Testis (tissue), 2 donors: ENCODE data around the gene PRKAR2B.

Experiments
- POLR2A ChIP-seq: fragments of 450-650 bp; IDR thresholded peaks from one replicate; pipeline ENCODE4 v1.6.1; 2017; ENCODE audit warnings: antibody characterized with exemption, mild to moderate bottlenecking, moderate library complexity
- TF ChIP-seq, protein P1 (sequence below), 3 experiments: fragments of 450-650 bp in 2 of 3; fragments of 200-600 bp in 1 of 3; sonication (generic) in 1 of 3; IDR thresholded peaks; one replicate each; pipeline ENCODE4 v1.5.1; 2016 to 2019; ENCODE audit warnings: antibody characterized with exemption in 3 of 3, mild to moderate bottlenecking in 2 of 3, moderate library complexity in 1 of 3

GRCh38 chr7:107209565-107209964 is 165.1 kb downstream of the PRKAR2B start:
- TF ChIP-seq, protein P1, sequence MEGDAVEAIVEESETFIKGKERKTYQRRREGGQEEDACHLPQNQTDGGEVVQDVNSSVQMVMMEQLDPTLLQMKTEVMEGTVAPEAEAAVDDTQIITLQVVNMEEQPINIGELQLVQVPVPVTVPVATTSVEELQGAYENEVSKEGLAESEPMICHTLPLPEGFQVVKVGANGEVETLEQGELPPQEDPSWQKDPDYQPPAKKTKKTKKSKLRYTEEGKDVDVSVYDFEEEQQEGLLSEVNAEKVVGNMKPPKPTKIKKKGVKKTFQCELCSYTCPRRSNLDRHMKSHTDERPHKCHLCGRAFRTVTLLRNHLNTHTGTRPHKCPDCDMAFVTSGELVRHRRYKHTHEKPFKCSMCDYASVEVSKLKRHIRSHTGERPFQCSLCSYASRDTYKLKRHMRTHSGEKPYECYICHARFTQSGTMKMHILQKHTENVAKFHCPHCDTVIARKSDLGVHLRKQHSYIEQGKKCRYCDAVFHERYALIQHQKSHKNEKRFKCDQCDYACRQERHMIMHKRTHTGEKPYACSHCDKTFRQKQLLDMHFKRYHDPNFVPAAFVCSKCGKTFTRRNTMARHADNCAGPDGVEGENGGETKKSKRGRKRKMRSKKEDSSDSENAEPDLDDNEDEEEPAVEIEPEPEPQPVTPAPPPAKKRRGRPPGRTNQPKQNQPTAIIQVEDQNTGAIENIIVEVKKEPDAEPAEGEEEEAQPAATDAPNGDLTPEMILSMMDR (IDR thresholded peaks at IDR 0.05) = no peak
- TF ChIP-seq POLR2A = no peak
